Esophagus squamous epithelium (tissue), 4 donors: ENCODE results near the gene UBE3A.

Experiments used
- POLR2A ChIP-seq, 4 donors: fragments of 450-650 bp; IDR thresholded peaks; one replicate each; pipeline ENCODE4 v1.6.1; 2017; ENCODE audit warnings: antibody characterized with exemption in 4 of 4, mild to moderate bottlenecking in 4 of 4, moderate library complexity in 3 of 4
- TF ChIP-seq, protein P1 (sequence below), 6 experiments: fragments of 450-650 bp in 4 of 6; fragments of 200-600 bp in 2 of 6; sonication (generic) in 2 of 6; IDR thresholded peaks; one replicate each; pipeline ENCODE4 v1.5.1; 2016 to 2019; ENCODE audit warnings: antibody characterized with exemption in 6 of 6, mild to moderate bottlenecking in 4 of 6, moderate library complexity in 4 of 6

DNA sequence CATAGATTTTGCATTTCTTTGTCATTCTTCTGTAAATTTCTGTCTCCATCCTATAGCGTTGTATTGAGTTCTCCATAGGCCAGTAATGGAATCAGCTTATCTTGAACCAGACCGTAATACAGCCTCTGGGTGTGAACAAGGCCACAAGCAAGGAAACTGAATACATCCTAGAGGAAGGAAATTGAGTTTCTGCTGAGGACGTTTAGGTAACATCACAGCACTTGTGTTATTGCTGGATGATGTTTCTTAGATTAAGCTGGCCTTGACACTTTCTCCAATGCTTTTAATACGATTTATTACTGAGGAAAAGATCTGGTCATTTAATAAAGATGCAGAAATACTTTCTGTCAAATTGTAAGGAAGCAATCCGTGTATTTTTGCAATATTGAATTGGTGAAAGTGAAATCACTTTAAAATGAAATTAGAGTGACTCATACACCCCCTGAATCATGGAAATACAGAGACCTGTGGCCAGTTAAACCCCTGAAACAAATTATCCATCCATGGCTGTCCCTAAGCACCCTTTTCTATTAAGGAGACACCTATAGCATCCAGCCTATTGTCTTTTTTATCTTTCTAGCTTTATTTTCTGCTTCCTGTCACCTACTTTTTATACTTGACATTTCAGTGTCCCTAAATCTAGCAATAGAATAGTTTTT is 48.5 kb upstream of the UBE3A start:
- TF ChIP-seq POLR2A (IDR thresholded peaks at IDR 0.05) = no peak
- TF ChIP-seq, protein P1, sequence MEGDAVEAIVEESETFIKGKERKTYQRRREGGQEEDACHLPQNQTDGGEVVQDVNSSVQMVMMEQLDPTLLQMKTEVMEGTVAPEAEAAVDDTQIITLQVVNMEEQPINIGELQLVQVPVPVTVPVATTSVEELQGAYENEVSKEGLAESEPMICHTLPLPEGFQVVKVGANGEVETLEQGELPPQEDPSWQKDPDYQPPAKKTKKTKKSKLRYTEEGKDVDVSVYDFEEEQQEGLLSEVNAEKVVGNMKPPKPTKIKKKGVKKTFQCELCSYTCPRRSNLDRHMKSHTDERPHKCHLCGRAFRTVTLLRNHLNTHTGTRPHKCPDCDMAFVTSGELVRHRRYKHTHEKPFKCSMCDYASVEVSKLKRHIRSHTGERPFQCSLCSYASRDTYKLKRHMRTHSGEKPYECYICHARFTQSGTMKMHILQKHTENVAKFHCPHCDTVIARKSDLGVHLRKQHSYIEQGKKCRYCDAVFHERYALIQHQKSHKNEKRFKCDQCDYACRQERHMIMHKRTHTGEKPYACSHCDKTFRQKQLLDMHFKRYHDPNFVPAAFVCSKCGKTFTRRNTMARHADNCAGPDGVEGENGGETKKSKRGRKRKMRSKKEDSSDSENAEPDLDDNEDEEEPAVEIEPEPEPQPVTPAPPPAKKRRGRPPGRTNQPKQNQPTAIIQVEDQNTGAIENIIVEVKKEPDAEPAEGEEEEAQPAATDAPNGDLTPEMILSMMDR (IDR thresholded peaks at IDR 0.05) = no peak
